Amniotic epithelial cell (primary cell): ENCODE measurements around the gene VTA1.
A peak's percentile ranks its signal among the peaks of the same experiment; 100 is the strongest.
"Not testable (repeated sequence)": the region's sequence is repeated elsewhere in the genome, so short reads cannot be mapped to it uniquely, and the experiment has no call there.

Experiments used
- DNase-seq: peaks from one replicate; pipeline ENCODE4 v3.0.0-alpha.2; 2010; ENCODE audit warnings: low read depth

The VTA1 gene

DNA sequence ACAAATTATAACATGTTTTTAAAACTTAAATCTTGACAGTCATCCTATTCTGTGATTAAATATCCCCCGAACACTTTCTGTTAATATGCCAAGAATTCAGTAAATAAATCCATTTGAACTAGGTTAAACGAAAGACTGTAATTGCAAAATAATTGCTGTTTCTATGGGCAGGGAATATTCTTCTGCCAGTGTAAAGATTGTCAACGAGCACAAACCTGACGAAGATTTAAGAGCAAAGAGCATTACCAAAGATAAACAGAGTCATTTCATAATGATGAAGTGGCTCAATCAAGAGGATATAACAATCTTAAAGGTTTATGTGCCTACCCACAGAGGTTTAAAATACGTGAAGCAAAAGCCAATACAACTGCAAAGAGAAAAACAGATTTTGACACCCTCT lies 78.5 kb downstream of the VTA1 start:
- DNase-seq: no peak

GRCh38 chr6:142226731-142227130 lies 79.7 kb downstream of the VTA1 start:
- DNase-seq: no peak

DNA sequence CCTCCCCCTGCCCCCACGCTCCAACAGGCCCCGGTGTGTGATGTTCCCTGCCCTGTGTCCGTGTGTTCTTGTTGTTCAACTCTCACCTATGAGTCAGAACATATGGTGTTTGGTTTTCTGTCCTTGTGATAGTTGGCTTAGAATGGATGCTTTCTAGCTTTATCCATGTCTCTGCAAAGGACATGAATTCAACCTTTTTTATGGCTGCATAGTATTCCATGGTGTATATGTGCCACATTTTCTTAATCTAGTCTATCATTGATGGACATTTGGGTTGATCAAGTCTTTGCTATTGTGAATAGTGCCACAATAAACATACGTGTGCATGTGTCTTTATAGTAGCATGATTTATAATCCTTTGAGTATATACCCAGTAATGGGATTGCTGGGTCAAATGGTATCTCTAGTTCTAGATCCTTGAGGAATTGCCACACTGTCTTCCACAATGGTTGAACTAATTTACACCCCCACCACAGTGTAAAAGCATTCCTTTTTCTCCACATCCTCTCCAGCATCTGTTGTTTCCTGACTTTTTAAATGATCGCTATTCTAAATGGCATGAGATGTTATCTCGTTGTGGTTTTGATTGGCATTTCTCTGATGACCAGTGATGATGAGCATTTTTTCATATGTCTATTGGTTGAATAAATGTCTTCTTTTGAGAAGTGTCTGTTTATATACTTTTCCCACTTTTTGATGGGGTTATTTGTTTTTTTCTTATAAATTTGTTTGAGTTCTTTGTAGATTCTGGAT lies 82.6 kb downstream of the VTA1 start:
- DNase-seq: not testable (repeated sequence)

GRCh38 chr6:142232206-142233044 lies 85.4 kb downstream of the VTA1 start:
- peak; percentile 72 for DNase-seq

DNA sequence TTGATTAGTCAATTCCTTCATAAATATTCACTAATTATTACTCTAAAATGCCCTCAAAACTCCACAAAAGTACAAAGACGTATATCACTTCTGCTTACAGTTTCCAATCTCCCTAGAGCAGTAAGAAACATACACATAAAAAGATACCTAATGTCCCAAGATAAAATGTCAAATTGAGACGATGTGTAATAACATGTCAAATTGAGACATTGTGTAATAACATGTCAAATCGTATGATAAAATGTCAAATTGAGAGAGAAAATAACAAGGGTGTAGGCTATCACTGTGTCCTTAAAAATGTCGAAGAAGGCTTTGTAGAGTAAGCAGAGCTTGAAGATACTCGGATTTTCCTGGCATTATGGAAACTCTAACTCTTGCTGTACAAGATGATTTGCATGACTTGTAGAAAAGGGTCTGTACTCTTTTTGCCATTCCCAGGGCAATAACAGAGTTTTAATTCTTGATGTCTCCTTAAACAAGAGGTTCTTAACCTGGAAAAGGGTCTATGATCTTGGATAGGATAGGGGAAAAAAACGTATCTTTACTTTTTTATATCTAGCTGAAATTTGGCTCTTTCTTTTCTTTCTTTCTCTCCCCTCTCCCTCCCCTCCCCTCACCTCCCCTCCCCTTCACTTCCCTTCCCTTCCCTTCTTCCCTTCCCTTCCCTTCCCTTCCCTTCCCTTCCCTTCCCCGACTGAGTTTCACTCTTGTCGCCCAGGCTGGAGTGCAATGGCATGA lies 87.1 kb downstream of the VTA1 start:
- DNase-seq: no peak

- no peak for DNase-seq
Measured at GRCh38 chr6:142235272-142235671, 88.2 kb downstream of the VTA1 start.

DNA sequence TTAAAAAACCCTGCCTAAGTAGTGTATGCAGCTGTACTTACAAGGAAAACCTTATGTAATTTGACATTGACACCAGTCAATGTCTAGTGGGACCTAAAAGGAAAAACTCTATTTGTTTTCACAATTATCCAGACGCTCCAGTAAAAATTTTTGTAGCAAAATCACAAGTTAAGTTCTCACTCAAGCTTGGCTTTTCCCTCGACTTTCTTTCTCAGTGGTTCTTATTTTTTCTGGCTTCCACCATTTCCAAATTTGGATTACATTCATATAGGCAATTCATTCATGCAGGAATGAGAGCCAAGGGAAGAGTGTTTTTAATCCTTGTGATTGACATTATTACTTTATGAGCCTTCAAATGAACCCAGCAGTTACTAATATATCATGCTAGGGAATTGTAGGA lies 88.7 kb downstream of the VTA1 start:
- DNase-seq: no peak

- no peak for DNase-seq
Measured at GRCh38 chr6:142236691-142237090, 89.6 kb downstream of the VTA1 start.

- peak; percentile 21 for DNase-seq
Measured at GRCh38 chr6:142238881-142239280, 91.8 kb downstream of the VTA1 start.

DNA sequence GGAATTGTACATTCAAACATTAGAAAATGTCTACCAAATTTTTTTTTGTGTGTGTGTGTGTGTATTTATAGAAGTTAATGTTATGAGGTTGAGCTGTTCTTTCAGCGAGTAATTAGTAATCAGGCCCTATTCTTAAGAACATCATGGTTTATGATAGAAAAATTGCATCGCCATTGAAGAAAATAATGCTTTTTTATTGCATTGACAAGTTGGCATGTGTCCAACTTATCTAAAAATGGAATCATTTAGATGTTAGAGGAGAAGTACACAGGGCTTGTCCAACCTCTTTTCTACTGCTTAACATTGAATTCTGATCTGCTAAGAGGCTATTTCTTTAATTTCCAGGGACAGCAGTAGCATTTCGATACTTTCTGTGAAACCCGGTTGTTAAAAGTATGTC lies 93.1 kb downstream of the VTA1 start:
- DNase-seq: no peak

DNA sequence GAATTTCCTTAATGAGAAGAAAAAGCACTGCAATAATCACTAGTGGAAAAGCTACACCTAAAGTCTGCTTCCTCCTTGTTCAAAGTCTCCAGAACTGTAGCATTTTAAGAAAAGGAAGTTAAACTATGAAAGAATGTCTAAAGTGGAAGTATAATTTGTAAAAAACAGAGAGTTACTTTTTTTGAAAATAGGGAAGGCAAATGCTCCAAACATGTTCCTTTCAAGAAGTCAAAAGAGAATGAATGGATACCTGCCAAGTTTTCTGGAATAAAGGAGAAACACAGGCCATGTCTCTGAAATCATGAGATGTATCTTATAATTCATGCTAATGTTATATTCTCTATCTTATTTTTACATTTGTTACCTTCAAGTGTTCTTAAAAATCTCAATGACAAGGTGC lies 94.0 kb downstream of the VTA1 start:
- no peak for DNase-seq

DNA sequence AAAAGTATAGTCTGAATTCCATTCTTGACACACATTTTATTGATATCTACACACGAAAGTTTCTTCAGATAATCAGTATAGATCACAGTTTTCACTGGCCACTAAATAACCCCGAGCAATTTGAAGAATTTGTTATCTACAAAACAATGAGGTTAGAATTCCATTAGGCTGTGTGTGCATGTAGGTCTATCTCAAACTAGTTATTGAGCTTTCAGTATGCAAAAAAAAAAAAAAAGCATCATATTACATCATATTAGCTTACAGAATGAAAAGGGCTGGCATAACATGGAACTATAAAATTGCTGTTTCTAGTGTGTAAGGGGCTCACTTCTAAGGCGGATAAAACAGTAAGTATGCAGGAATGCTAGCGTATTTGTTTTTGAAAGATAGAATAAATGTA lies 95.2 kb downstream of the VTA1 start:
- DNase-seq: peak; percentile 66

GRCh38 chr6:142246960-142247359 lies 99.9 kb downstream of the VTA1 start:
- DNase-seq: no peak

DNA sequence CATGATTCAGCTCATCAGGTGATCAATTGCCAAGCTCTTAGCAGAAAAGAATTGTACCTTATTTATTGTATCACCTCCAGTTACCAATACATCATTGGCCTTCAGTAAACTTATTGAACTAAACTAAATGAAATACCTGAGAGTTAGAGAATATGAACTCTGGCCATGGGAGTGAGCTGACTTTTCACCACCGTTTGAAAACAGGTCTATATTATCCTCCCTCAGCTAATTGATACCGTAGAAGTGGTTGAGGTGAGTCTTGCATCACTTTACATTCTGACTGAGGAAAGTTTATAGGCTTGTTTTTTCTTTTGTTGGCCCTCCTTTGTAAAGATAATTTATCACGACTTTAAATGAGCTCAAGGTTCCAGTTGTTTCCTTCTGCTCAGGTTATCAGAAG lies 102.2 kb downstream of the VTA1 start:
- DNase-seq: no peak

DNA sequence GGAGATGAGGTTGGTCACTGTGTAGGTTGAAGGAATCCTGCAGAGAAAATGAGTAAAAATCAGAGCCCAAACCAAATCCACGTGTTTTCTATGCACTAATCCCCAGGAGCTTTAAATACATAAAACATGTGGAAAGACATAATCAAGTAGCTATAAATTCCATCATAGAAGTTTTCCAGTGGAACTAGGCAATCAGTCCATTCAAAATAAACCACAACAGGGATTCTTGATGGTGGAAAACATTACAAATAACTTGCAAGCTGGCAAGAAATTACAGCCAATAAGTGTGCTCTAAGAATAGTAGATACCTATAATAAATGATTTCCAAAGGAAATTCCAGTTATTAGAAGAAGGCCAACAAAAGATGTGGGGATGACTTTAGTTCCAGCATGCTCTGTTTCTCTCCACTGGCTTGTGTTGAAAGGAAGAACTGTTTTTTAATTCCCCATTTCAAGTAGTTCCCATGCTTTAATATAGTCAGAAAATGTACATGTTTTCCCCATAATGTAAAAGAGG lies 104.9 kb downstream of the VTA1 start:
- no peak for DNase-seq

- DNase-seq: no peak
Measured at GRCh38 chr6:142254513-142254912, 107.5 kb downstream of the VTA1 start.

- DNase-seq: no peak
Measured at GRCh38 chr6:142255785-142256184, 108.7 kb downstream of the VTA1 start.

DNA sequence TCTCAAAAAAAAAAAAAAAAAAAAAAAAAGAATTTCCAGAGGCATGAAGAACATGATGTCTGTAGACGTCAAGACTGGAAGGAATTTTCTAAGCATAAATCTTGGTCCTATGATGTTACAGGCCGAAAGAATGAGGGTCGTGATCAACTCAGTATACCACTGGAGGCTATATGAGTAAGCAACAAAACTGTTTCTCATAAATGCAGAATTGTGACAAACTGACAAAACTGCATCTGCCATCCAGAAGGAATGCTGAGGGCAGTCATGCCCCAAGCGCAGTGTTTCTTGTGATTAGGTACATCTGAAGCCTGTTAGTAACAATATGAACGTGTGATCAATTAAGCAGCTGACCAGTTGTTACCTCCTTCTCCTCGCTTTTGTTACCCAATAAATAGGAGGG lies 111.2 kb downstream of the VTA1 start:
- DNase-seq: no peak

GRCh38 chr6:142258757-142259156 lies 111.7 kb downstream of the VTA1 start:
- no peak for DNase-seq

- DNase-seq: no peak
Measured at GRCh38 chr6:142260748-142261147, 113.7 kb downstream of the VTA1 start.

- no peak for DNase-seq
Measured at GRCh38 chr6:142262231-142262630, 115.2 kb downstream of the VTA1 start.

- DNase-seq: no peak
Measured at GRCh38 chr6:142265476-142265875, 118.4 kb downstream of the VTA1 start.

DNA sequence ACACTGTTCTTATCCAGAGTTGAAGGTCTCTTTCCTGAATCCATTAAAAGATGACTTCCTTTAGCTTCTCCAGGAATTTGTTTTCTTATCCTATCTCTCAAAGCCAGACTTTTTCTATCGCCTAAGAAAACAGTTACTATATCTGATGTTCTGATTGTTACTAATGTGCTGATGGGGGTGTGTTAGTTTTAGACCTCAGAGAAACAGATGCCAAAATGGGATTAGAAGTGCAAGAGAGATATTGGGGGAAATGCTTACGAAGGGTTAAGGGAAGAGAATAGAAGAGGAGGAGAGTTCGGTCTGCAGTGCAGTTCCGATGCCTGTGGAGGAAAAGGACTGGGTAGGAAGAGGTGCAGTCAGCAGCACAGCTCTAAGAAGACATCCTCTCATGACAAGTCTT lies 119.0 kb downstream of the VTA1 start:
- no peak for DNase-seq
